Measurements from ENCODE around the gene VPS51. TPM values are rescaled to one million over a fixed set of nuclear protein-coding genes. Genes with fewer than 3 reads are reported as not detected.

VPS51 gene
- total and polyA plus RNA-seq, 9 of the 15 experiments (the other 6 are each of a cell fraction or from before 2014, with no cell fraction given): 1.8 to 143 (median 46.8) TPM

GRCh38 chr11:65134240-65134951 lies 38.4 kb downstream of the VPS51 start, which contains the start of gene SYVN1 (continued):
- peak; percentile 96 for TF ChIP-seq PHF8 (IDR thresholded peaks at IDR 0.05; ENCODE audit: borderline replicate concordance, low read length)
- peak; percentile 46 for TF ChIP-seq NEUROD1 (IDR thresholded peaks at IDR 0.05; ENCODE audit: borderline replicate concordance, low read depth, low read length, partially characterized antibody)
- peak; percentile 93 to 95 for TF ChIP-seq MNT (conservative IDR thresholded peaks at IDR 0.05)
- TF ChIP-seq LCOR (CRISPR knock-in tag; IDR thresholded peaks at IDR 0.05): peak; percentile 64; the same call in 1 of the 2 replicates
- no peak for TF ChIP-seq CHCHD3 (CRISPR knock-in tag; IDR thresholded peaks at IDR 0.05)
- TF ChIP-seq KDM4B (IDR thresholded peaks at IDR 0.05; ENCODE audit: borderline replicate concordance in 2 of 2, low read depth in 1 of 2): peak in 1 of 2 experiments; percentile 91; a peak in 2 of 4 replicates
- TF ChIP-seq PYGO2 (tag; IDR thresholded peaks at IDR 0.05): no peak
- 0 out of 2 replicates have a peak, but pooled peaks have one; percentile 36 for TF ChIP-seq RUNX1 (IDR thresholded peaks at IDR 0.05; ENCODE audit: low read depth)
- no peak for TF ChIP-seq ZNF398 (CRISPR knock-in tag; IDR thresholded peaks at IDR 0.05)
- TF ChIP-seq GMEB1 (CRISPR knock-in tag; IDR thresholded peaks at IDR 0.05): peak; percentile 80
- TF ChIP-seq NUFIP1 (IDR thresholded peaks at IDR 0.05; ENCODE audit: partially characterized antibody): peak; percentile 82
- 0 out of 2 replicates have a peak, but pooled peaks have one; percentile 17 for TF ChIP-seq MEF2D (tag; conservative IDR thresholded peaks at IDR 0.05; ENCODE audit: low read depth)
- peak; percentile 24; a peak in 2 of 4 replicates for TF ChIP-seq RAD21 (CRISPR knock-in tag; conservative IDR thresholded peaks at IDR 0.05 in 1 of 2, IDR thresholded peaks at IDR 0.05 in 1 of 2)
- peak; percentile 11 for TF ChIP-seq L3MBTL2 (IDR thresholded peaks at IDR 0.05)
- TF ChIP-seq MTA1 (IDR thresholded peaks at IDR 0.05; ENCODE audit: borderline replicate concordance): peak; percentile 61; the same call in 1 of the 2 replicates
- peak; percentile 57 for TF ChIP-seq BRD9 (IDR thresholded peaks at IDR 0.05; ENCODE audit: low read depth, partially characterized antibody)
- TF ChIP-seq GABPA (tag; conservative IDR thresholded peaks at IDR 0.05; ENCODE audit: low read depth): peak; percentile 99
- TF ChIP-seq SRSF7 (optimal IDR thresholded peaks at IDR 0.05; ENCODE audit: low read depth, low read length): no peak
- TF ChIP-seq DACH1 (IDR thresholded peaks at IDR 0.05; ENCODE audit: partially characterized antibody): peak; percentile 92
- TF ChIP-seq TAF1 (IDR thresholded peaks at IDR 0.05; ENCODE audit: control insufficient read depth, extremely low read depth, insufficient read depth, low read length, severe bottlenecking): peak; percentile 75
- peak; percentile 95 for TF ChIP-seq RBFOX2 (IDR thresholded peaks at IDR 0.05; ENCODE audit: low read depth, low read length)
- peak; percentile 51; the same call in 1 of the 2 replicates for TF ChIP-seq TRIM28 (IDR thresholded peaks at IDR 0.05)
- TF ChIP-seq MTA3 (IDR thresholded peaks at IDR 0.05; ENCODE audit: borderline replicate concordance): 0 out of 2 replicates have a peak, but pooled peaks have one; percentile 70

Measured in K562 (cell line).